WERI-Rb-1 (cell line): ENCODE measurements around the gene RPL22.

Source experiments
- DNase-seq: peaks from one replicate; pipeline ENCODE4 v3.0.0-alpha.2; 2020
- H3K27ac ChIP-seq: fragments of 250-450 bp; sonication (Bioruptor Pico); 2 replicates; pipeline ENCODE4 v1.5.1; 2020; ENCODE audit warnings: mild to moderate bottlenecking, moderate library complexity
- H3K27me3 ChIP-seq: fragments of 250-450 bp; sonication (Bioruptor Pico); 2 replicates; pipeline ENCODE4 v1.5.1; 2021; ENCODE audit warnings: mild to moderate bottlenecking, low read depth, moderate library complexity; ENCODE audit not compliant: insufficient read depth, severe bottlenecking
- H3K36me3 ChIP-seq: fragments of 250-450 bp; sonication (Bioruptor Pico); 2 replicates; pipeline ENCODE4 v1.5.1; 2020; ENCODE audit warnings: mild to moderate bottlenecking, moderate library complexity
- H3K4me3 ChIP-seq: 2 replicates; pipeline ENCODE4 v1.5.1; 2011; ENCODE audit warnings: low read depth, mild to moderate bottlenecking, control low read depth, low read length
- H3K9me3 ChIP-seq: fragments of 250-450 bp; sonication (Bioruptor Pico); 2 replicates; pipeline ENCODE4 v1.5.1; 2021; ENCODE audit warnings: mild to moderate bottlenecking, moderate library complexity; ENCODE audit not compliant: severe bottlenecking
- CTCF ChIP-seq: IDR thresholded peaks from 2 replicates; pipeline ENCODE4 v1.5.1; 2011; ENCODE audit warnings: low read depth, mild to moderate bottlenecking, control low read depth, inconsistent platforms, low read length

The RPL22 gene

GRCh38 chr1:6245086-6245868 is 45.9 kb upstream of the RPL22 start:
- H3K4me3 ChIP-seq: peak overlapping the region; percentile 77
- H3K27me3 ChIP-seq: no peaks in the 10 kb centered on the region
- TF ChIP-seq CTCF: peak; percentile 90
- no peaks in the 10 kb centered on the region for H3K9me3 ChIP-seq
- H3K27ac ChIP-seq: peak overlapping the region; percentile 63
- no peaks in the 10 kb centered on the region for H3K36me3 ChIP-seq
- DNase-seq: peak; percentile 83

GRCh38 chr1:6244401-6245049 is 45.1 kb upstream of the RPL22 start:
- TF ChIP-seq CTCF: 0 out of 2 replicates have a peak, but pooled peaks have one; percentile 12
- H3K9me3 ChIP-seq: no peaks in the 10 kb centered on the region
- peak overlapping the region; percentile 77; the same call in 1 of the 2 replicates for H3K4me3 ChIP-seq
- DNase-seq: no peak
- H3K27me3 ChIP-seq: no peaks in the 10 kb centered on the region
- no peaks in the 10 kb centered on the region for H3K36me3 ChIP-seq
- 0 out of 2 replicates have a peak overlapping the region, but pooled peaks have one; percentile 39 for H3K27ac ChIP-seq

GRCh38 chr1:6243993-6244392 is 44.6 kb upstream of the RPL22 start, which contains the start of gene HES3:
Gene HES3 (plus strand): TSS chr1:6244179. CDS start chr1:6244366, 187 bp downstream.
- Histone ChIP-seq H3K9me3 (no peaks in the 10 kb centered on the region), H3K4me3 (peak within 1 kb of the TSS; percentile 77), H3K27ac (peak within 1 kb of the TSS; percentile 63), H3K27me3 (no peaks in the 10 kb centered on the region), H3K36me3 (no peaks in the 10 kb centered on the region)
- no peak for DNase-seq
- TF ChIP-seq CTCF: no peak

GRCh38 chr1:6243053-6243834 is 43.8 kb upstream of the RPL22 start:
- no peak for TF ChIP-seq CTCF
- no peaks in the 10 kb centered on the region for H3K27me3 ChIP-seq
- H3K9me3 ChIP-seq: no peaks in the 10 kb centered on the region
- H3K36me3 ChIP-seq: no peaks in the 10 kb centered on the region
- H3K4me3 ChIP-seq: no peak overlapping the region
- no peak for DNase-seq
- no peak overlapping the region for H3K27ac ChIP-seq

- no peak for TF ChIP-seq CTCF
- DNase-seq: no peak
- Histone ChIP-seq H3K27me3 (no peaks in the 10 kb centered on the region), H3K9me3 (no peaks in the 10 kb centered on the region), H3K27ac (no peak overlapping the region), H3K36me3 (no peaks in the 10 kb centered on the region), H3K4me3 (no peak overlapping the region)
Observed at GRCh38 chr1:6241887-6242740, 42.7 kb upstream of the RPL22 start.
